ENCODE data around the gene MTPN. TPM values are rescaled to one million over a fixed set of nuclear protein-coding genes. Genes with fewer than 3 reads are reported as not detected.

The MTPN gene
- total and polyA plus RNA-seq, 12 donors, result 16.7 to 116 (median 86.9) TPM

DNA sequence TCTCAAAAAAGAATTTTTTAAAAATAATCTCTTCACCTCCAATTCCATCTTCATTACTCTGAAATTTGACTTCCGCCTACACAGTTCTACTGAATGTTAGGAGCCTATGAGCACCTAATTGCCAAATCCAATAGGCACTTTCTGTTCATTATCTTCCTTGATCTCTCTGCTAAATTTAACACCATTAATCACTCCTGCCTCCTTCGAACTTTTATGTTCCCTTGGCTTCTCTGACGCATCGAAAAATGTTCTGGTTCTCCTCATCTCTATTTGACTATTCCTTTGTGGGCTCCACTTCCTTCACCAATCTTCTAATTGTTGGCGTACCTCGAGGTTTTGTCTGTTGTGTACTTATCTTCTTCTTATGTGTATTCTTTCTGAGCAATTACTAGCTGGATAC lies 87.3 kb downstream of the MTPN start:
- no peaks in the 10 kb centered on the region for H3K27me3 ChIP-seq
- H3K4me3 ChIP-seq, result no peak overlapping the region
- no peak for TF ChIP-seq POLR2A (IDR thresholded peaks at IDR 0.05)
- TF ChIP-seq, protein P1, sequence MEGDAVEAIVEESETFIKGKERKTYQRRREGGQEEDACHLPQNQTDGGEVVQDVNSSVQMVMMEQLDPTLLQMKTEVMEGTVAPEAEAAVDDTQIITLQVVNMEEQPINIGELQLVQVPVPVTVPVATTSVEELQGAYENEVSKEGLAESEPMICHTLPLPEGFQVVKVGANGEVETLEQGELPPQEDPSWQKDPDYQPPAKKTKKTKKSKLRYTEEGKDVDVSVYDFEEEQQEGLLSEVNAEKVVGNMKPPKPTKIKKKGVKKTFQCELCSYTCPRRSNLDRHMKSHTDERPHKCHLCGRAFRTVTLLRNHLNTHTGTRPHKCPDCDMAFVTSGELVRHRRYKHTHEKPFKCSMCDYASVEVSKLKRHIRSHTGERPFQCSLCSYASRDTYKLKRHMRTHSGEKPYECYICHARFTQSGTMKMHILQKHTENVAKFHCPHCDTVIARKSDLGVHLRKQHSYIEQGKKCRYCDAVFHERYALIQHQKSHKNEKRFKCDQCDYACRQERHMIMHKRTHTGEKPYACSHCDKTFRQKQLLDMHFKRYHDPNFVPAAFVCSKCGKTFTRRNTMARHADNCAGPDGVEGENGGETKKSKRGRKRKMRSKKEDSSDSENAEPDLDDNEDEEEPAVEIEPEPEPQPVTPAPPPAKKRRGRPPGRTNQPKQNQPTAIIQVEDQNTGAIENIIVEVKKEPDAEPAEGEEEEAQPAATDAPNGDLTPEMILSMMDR (IDR thresholded peaks at IDR 0.05), result no peak
- no peak overlapping the region for H3K27ac ChIP-seq
- H3K36me3 ChIP-seq (replicated peaks in 1 of 2), result no peaks in the 10 kb centered on the region
- WGBS, 4 donors, result 79 to 86% (median 81%) methylated on average over 6 of the region's 6 CpGs
- H3K4me1 ChIP-seq (replicated peaks in 1 of 2), result no peaks in the 10 kb centered on the region
- H3K9me3 ChIP-seq (replicated peaks in 1 of 3), result no peaks in the 10 kb centered on the region
- intact Hi-C loops (cut with DNase I), result no loop called here
- no peak for DNase-seq

DNA sequence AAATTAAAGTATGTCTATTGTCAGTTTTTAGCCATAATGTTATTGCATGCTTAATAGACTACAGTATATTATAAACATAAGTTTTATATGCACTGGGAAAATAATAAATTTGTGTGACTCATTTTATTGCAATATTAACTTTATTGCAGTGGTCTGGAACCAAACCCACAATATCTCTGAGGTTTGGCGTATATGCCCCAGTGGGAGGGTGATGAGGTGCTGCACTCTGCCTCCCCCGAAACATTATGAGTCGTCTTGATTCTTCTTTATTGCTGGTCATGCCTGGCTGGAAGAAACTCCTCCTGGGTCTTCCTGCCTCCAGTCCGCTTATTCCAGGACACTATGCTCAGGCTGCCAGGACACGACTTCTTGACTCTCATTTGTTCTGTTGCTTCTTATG lies 88.4 kb downstream of the MTPN start:
- no peaks in the 10 kb centered on the region for H3K36me3 ChIP-seq (replicated peaks in 1 of 2)
- no peaks in the 10 kb centered on the region for H3K9me3 ChIP-seq (replicated peaks in 1 of 3)
- no peaks in the 10 kb centered on the region for H3K27me3 ChIP-seq
- DNase-seq, result no peak
- TF ChIP-seq POLR2A (IDR thresholded peaks at IDR 0.05), result no peak
- TF ChIP-seq, protein P1 (IDR thresholded peaks at IDR 0.05), result no peak
- no peaks in the 10 kb centered on the region for H3K4me1 ChIP-seq (replicated peaks in 1 of 2)
- H3K4me3 ChIP-seq, result no peak overlapping the region
- 85 to 90% (median 87%) methylated on average over 5 of the region's 5 CpGs for WGBS, 4 donors
- intact Hi-C loops (cut with DNase I), result no loop called here
- no peak overlapping the region for H3K27ac ChIP-seq

DNA sequence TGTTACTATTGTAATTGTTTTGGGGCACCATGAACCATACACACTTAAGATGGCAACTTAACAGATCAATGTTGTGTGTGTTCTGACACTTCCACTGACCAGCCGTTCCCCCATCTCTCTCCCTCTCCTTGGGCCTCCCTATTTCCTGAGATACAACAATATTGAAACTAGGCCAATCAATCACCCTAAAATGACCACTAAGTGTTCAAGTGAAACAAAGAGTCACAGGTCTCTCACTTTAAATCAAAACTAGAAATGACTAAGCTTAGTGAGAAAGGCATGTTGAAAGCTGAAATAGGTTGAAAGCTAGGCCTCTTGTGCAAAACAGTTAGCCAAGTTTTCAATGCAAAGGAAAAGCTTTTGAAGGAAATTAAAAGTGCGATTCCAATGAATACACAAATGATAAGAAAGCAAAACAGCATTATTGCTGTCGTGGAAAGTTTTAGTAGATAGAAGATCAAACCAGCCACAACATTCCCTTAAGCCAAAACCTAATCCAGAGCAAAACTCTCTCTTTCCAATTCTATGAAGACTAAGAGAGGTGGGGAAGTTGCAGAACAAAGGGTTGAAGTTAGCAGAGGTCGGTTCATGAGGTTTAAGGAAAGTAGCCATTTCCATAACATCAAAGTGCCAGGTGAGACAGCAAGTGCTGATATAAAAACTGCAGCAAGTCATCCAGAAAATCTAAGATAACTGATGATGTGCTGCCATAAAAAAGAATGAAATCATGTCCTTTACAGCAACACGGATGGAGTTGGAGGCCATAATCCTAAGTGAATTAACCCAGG lies 90.6 kb downstream of the MTPN start:
- DNase-seq, result no peak
- H3K4me1 ChIP-seq (replicated peaks in 1 of 2), result no peaks in the 10 kb centered on the region
- WGBS, 4 donors, result 73 to 83% (median 75%) methylated on average over 5 of the region's 5 CpGs
- no peaks in the 10 kb centered on the region for H3K36me3 ChIP-seq (replicated peaks in 1 of 2)
- intact Hi-C loops (cut with DNase I), result no loop called here
- H3K27me3 ChIP-seq, result no peaks in the 10 kb centered on the region
- H3K9me3 ChIP-seq (replicated peaks in 1 of 3), result no peaks in the 10 kb centered on the region
- H3K27ac ChIP-seq, result no peak overlapping the region
- no peak overlapping the region for H3K4me3 ChIP-seq
- TF ChIP-seq POLR2A (IDR thresholded peaks at IDR 0.05), result no peak
- TF ChIP-seq, protein P1 (IDR thresholded peaks at IDR 0.05), result no peak

DNA sequence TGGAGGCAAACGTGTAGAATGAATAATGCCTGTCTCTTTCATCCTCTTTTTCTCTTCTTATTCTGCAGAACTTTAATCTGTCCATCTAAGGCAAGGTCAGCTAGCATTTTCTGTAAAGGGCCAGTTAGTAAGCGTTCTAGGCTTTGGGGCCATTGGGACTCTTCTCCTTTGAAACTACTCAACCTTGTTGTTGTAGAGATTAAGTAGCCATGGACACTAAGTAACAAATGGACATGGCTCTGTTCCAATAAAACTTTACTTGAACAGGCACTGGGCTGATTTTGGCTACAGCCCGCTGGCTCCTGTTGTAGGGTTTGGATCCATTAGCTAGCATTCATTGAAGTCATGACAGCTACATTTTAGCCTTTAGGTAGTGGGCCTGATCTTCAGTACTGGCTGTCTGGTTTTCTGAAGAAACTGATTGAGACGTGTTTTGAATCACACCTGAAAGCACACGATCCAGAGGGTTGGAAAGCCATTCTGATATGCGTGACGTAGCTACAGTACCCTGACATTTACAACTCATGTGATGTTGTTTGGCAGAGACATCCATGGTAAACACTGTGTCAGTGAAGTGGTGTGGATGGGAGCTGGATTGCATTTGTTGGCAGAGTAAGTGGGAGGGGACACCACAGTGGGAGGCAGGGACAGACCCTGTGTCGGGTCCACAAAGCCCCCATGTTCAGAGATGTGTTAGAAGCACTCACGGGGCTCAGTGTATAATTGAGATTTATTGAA lies 92.5 kb downstream of the MTPN start:
- Histone ChIP-seq H3K27ac (no peak overlapping the region), H3K4me1 (replicated peaks in 1 of 2) (no peaks in the 10 kb centered on the region), H3K9me3 (replicated peaks in 1 of 3) (no peaks in the 10 kb centered on the region), H3K4me3 (no peak overlapping the region), H3K27me3 (no peaks in the 10 kb centered on the region), H3K36me3 (replicated peaks in 1 of 2) (no peaks in the 10 kb centered on the region)
- intact Hi-C loops (cut with DNase I), result no loop called here
- no peak for DNase-seq
- WGBS, 4 donors, result 73 to 76% (median 74%) methylated on average over 8 to 9 of the region's 9 CpGs
- TF ChIP-seq, protein P1 (IDR thresholded peaks at IDR 0.05), result no peak
- no peak for TF ChIP-seq POLR2A (IDR thresholded peaks at IDR 0.05)
